Uterus (tissue), 2 donors: ENCODE measurements around the gene SERGEF.

Experiments used
- POLR2A ChIP-seq, 2 donors: fragments of 450-650 bp; IDR thresholded peaks; one replicate each; pipeline ENCODE4 v1.6.1; 2016; ENCODE audit warnings: antibody characterized with exemption in 2 of 2, mild to moderate bottlenecking in 1 of 2, moderate library complexity in 1 of 2
- TF ChIP-seq, protein P1 (sequence below), 4 experiments: fragments of 200-600 bp in 2 of 4; fragments of 450-650 bp in 2 of 4; sonication (generic) in 2 of 4; IDR thresholded peaks; one replicate each; pipeline ENCODE4 v1.5.1; 2016 to 2019; ENCODE audit warnings: antibody characterized with exemption in 4 of 4, mild to moderate bottlenecking in 2 of 4, moderate library complexity in 1 of 4

DNA sequence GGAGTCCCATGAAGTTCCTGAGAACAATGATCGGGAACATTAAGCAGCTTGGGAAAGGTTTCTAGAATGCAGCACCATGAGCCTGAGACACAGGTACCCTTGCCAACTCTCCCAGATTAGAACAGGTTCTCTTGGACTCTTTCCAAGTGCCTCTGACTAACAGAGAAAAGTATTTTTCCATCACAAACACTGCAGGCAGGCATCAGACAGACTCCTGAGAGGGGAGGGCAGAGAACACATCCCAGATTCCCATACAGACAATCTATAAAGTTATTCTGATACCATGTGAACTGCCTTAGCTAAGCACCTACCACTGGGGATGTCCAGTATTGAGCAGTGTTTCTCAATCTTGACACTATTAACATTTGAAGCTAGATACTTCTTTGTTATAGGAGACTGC is 27.3 kb downstream of the SERGEF start:
- TF ChIP-seq, protein P1, sequence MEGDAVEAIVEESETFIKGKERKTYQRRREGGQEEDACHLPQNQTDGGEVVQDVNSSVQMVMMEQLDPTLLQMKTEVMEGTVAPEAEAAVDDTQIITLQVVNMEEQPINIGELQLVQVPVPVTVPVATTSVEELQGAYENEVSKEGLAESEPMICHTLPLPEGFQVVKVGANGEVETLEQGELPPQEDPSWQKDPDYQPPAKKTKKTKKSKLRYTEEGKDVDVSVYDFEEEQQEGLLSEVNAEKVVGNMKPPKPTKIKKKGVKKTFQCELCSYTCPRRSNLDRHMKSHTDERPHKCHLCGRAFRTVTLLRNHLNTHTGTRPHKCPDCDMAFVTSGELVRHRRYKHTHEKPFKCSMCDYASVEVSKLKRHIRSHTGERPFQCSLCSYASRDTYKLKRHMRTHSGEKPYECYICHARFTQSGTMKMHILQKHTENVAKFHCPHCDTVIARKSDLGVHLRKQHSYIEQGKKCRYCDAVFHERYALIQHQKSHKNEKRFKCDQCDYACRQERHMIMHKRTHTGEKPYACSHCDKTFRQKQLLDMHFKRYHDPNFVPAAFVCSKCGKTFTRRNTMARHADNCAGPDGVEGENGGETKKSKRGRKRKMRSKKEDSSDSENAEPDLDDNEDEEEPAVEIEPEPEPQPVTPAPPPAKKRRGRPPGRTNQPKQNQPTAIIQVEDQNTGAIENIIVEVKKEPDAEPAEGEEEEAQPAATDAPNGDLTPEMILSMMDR (IDR thresholded peaks at IDR 0.05): no peak
- TF ChIP-seq POLR2A (IDR thresholded peaks at IDR 0.05): no peak
